Adrenal gland (tissue), 5 donors: ENCODE results near the gene CAVIN1.

ENCODE experiments used
- CTCF ChIP-seq, 6 experiments: fragments of 450-650 bp in 4 of 6; fragments of 200-600 bp in 2 of 6; sonication (generic) in 1 of 6; IDR thresholded peaks; 1 replicate in 5 of 6; 2 replicates in 1 of 6; pipeline versions ENCODE4 v1.5.1 to v1.8.0; 2016 to 2021; ENCODE audit warnings: antibody characterized with exemption in 6 of 6, mild to moderate bottlenecking in 2 of 6, moderate library complexity in 1 of 6
- POLR2A ChIP-seq, 2 donors: fragments of 450-650 bp; IDR thresholded peaks; one replicate each; pipeline ENCODE4 v1.6.1; 2017; ENCODE audit warnings: antibody characterized with exemption in 2 of 2, mild to moderate bottlenecking in 2 of 2, moderate library complexity in 1 of 2
- donor health status: DM: no; HTN: no; CAD: no.

- TF ChIP-seq CTCF (IDR thresholded peaks at IDR 0.05): no peak
- no peak for TF ChIP-seq POLR2A (IDR thresholded peaks at IDR 0.05)
Measured at GRCh38 chr17:42442196-42442565, 19.1 kb upstream of the CAVIN1 start.
